COLO668 (cell line): ENCODE results near the gene SLC25A10.
A peak's percentile ranks its signal among the peaks of the same experiment; 100 is the strongest.

Source experiments
- DNase-seq: peaks from one replicate; lab custom pipeline; 2025; ENCODE audit not compliant: unreplicated experiment; lab: John Stamatoyannopoulos, UW

The SLC25A10 gene

GRCh38 chr17:81711814-81712467, at the start of gene SLC25A10:
TSS of gene SLC25A10 (plus strand) at chr17:81712284. CDS start at chr17:81712427, 143 bp downstream.
- DNase-seq = peak; percentile 94

GRCh38 chr17:81664051-81664470, 48.0 kb upstream of the SLC25A10 start:
- DNase-seq = no peak

- DNase-seq = peak; percentile 29
These were observed 46.6 kb upstream of the SLC25A10 start for GRCh38 chr17:81665205-81666091.

- peak; percentile 47 for DNase-seq
These were observed 46.1 kb upstream of the SLC25A10 start for GRCh38 chr17:81666092-81666341.

DNA sequence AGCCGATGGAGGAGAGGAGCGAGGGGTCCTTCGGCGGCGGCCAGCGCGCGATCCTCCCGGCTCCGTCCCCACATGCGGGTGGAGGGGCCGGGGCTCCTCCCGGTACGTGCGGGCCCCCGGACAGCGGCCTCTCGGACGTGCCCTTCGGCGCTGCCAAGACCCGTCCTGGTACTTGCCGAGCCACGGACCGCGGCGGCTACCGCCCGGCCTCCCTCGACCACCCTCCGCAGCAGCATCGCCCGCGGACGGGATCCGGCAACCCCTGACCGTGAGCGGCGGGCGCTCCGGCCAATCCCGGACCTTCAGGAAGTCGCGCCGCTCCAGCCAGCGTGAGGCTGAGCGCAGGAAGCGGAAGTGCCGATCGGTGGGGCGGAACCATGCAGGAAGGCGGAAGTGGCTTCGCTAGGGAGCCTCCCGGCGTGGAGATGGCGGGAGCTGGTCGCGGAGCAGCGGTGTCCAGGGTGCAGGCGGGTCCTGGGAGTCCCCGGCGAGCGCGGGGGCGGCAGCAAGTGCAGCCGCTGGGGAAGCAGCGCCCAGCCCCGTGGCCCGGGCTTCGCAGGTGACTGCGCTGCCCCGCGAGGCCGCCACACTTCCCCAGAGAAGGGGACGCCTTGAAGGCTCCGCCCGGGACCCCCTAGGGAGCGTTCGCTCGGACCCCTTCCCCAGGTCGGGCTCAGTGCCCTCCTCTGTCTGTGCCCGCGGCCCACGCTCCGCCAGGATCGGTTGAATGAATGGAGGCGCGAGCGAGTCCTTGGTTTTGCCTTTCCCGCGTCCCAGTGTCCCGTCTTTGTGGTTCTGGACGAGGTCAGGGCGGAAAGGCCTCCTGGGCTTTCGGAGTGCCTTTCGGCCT, 45.5 kb upstream of the SLC25A10 start, which contains the start of the genes CCDC137 and OXLD1:
Gene CCDC137 (plus strand): TSS at position 396 of the 850 bp plus-strand sequence. CDS start 30 bp downstream, at position 426.
Gene OXLD1 (minus strand): TSS at position 264 of the 850 bp plus-strand sequence. CDS start 28 bp downstream, at position 236.
- DNase-seq = peak; percentile 92

GRCh38 chr17:81667754-81668153, 44.3 kb upstream of the SLC25A10 start:
- no peak for DNase-seq

DNA sequence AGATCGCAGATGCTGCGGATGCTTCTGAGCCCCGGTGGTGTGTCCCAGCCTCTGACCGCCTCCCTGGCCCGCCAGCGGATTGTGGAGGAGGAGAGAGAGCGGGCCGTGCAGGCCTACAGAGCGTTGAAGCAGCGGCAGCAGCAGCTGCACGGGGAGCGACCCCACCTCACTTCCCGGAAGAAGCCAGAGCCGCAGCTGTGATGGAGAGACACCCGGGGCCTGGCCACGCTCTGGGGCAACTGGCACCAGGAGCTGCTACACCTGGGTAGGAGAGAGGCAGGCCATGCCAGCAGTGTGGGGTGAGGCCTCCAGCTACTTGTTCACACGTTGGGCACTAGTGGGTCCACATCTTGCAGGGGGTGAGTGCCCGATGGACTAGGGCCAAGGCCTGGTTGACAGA, 39.6 kb upstream of the SLC25A10 start:
- no peak for DNase-seq

DNA sequence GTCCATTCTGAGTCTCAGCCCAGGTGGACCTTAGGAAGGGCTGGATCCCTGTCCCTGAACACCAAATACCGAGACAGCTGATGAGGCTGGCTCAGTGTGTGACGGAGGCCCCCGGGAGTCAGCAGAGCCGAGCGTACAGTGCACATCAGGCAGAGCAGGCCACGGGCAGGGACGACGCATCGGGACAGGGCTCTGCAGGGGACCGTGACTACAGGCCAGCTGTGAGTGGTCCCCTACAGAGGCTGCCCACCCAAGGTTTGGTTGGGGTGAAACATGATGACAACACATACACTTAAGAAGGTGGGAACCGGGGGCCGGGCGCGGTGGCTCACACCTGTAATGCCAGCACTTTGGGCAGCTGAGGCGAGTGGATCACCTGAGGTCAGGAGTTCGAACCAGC, 39.1 kb upstream of the SLC25A10 start:
- no peak for DNase-seq

DNA sequence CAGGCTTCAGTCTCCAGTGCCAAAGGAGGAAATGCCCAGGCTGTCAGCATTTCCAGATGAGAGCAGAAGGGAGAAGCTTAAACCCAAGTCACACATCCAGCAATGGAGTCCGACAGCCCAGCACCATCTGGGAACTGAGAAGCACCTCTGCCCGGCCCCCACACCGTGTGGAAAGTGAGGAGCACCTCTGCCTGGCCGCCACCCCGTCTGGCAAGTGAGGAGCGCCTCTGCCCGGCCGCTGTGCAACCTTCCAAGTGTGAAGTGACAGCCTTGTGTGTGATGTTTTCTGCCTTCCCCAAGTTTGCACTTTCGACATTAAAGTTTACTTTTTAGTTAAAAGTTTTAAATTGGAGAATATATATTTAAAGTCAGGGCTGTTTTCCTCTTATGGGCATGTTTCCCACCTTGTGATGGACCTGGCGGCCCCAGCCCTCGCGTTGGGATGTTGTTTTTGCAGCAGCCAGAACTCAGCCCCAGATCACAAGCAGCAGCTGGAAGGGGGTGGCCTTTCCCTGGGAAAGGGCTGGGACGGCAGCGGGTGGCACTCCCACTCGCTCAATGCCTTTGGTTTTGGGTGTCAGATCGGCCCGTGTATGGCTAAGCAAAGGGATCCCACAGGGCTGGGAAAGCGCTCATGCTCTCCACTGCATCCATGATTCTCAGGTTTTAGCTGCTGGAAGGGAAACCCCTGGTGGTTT, 38.4 kb upstream of the SLC25A10 start:
- DNase-seq = no peak

GRCh38 chr17:81675515-81676221, 36.4 kb upstream of the SLC25A10 start:
- peak; percentile 7 for DNase-seq

- DNase-seq = no peak
These were observed 35.2 kb upstream of the SLC25A10 start for GRCh38 chr17:81676906-81677305.

GRCh38 chr17:81680150-81680549, 31.9 kb upstream of the SLC25A10 start:
- DNase-seq = peak; percentile 5

GRCh38 chr17:81681672-81682071, 30.4 kb upstream of the SLC25A10 start:
- peak; percentile 63 for DNase-seq

DNA sequence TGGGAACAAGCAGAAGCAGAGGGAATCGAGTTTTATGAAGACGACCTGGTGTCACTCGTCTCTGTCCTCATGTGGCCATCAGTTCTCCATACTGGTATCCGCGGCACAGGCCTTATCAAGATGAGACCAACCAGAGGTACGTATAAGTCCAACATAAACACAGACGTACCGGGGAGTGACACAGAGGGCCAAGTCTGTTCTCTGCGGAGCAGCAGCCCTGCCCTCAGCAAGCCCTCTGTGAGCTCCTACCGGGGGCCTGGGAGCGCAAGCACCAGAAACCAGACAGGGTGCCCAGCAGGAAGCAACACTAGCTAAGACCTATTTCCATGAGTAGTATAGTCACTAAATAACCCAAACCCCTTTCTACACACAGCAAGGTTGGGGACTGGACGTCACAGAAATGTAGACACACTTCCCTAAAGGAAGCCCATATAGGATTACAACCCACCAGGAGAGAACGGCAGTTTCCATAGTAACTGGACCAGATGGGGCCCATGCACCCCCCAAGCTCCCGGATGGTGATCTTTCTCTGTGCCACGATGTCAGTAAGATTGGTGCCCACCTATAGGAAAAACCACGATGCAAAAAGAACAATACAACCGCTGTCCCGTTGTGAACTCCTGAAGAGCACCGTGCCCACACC, 29.4 kb upstream of the SLC25A10 start:
- no peak for DNase-seq

DNA sequence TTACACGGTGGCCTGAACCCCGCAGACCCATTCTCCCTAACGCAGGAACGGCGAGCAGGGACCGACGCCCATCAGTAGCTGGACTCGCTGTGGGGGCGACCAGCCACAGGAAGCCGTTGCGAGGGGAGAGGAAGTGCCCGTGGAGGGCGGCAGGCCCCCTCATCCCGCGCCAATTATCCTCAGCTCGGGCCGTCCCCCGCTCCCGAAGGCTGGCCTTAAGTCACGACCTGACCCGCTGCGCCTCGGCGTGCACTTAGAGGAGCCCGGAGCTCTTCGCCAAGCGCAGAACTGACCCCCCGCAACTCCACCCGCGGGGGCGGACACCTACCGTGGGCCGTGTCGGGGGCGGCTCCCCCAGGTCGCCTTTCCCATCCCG, 28.9 kb upstream of the SLC25A10 start:
- DNase-seq = no peak

- DNase-seq = peak; percentile 97
These were observed 28.3 kb upstream of the SLC25A10 start, which contains the start of the genes ARL16 and HGS for GRCh38 chr17:81683584-81684441. TSS of gene ARL16 (minus strand) at chr17:81683797. CDS start at chr17:81683753, 44 bp downstream. TSS of gene HGS (plus strand) at chr17:81684011. CDS start at chr17:81684067, 56 bp downstream.

- DNase-seq = peak; percentile 19
These were observed 27.6 kb upstream of the SLC25A10 start for GRCh38 chr17:81684442-81684911.

- DNase-seq = peak; percentile 65
These were observed 27.0 kb upstream of the SLC25A10 start for GRCh38 chr17:81685108-81685507.
